Tibial artery (tissue), 4 donors: Measurements from ENCODE around the gene TESK2.

Source experiments
- DNase-seq, 2 donors: peaks; one replicate each; pipeline ENCODE4 v3.0.0-alpha.2; 2019
- H3K27ac ChIP-seq, 2 donors: fragments of 200-600 bp; sonication (generic) in 1 of 2; 1 replicate in 1 of 2; 2 replicates in 1 of 2; pipeline ENCODE4 v1.5.1; 2018 to 2019; ENCODE audit warnings: mild to moderate bottlenecking in 1 of 2
- H3K27me3 ChIP-seq, 2 donors: fragments of 200-600 bp; sonication (generic) in 1 of 2; one replicate each; pipeline versions ENCODE4 v1.5.1 to v1.6.0; 2016 to 2019
- H3K36me3 ChIP-seq, 3 donors: fragments of 200-600 bp; sonication (generic) in 2 of 3; one replicate each; pipeline ENCODE4 v1.5.1; 2016 to 2019; ENCODE audit warnings: mild to moderate bottlenecking in 2 of 3
- H3K4me1 ChIP-seq, 4 donors: fragments of 200-600 bp; sonication (generic) in 2 of 4; 1 replicate in 3 of 4; 2 replicates in 1 of 4; pipeline ENCODE4 v1.5.1; 2016 to 2019
- H3K4me3 ChIP-seq, 2 donors: fragments of 200-600 bp; sonication (generic) in 1 of 2; 1 replicate in 1 of 2; 2 replicates in 1 of 2; pipeline ENCODE4 v1.5.1; 2018 to 2019; ENCODE audit warnings: mild to moderate bottlenecking in 2 of 2
- H3K9me3 ChIP-seq, 3 donors: fragments of 200-600 bp; sonication (generic) in 1 of 3; one replicate each; pipeline ENCODE4 v1.5.1; 2016 to 2019
- CTCF ChIP-seq, 2 experiments: fragments of 200-600 bp in 1 of 2; fragments of 450-650 bp in 1 of 2; IDR thresholded peaks; one replicate each; pipeline ENCODE4 v1.5.1; 2017 to 2019; ENCODE audit warnings: antibody characterized with exemption in 2 of 2, mild to moderate bottlenecking in 1 of 2, moderate library complexity in 1 of 2
- intact Hi-C: fragments of 100-400 bp; cut with DNase I; formaldehyde crosslinking; loops from one replicate; pipeline ENCODE4 v1.15.0; 2023; ENCODE audit warnings: low total_unique reads

Gene TESK2

GRCh38 chr1:45340816-45341466 is 150.0 kb downstream of the TESK2 start:
- intact Hi-C loops, result loop anchor here (10.0 kb wide), 1 partner anchor 224 kb away; no protein-coding TSS in a partner anchor
- Histone ChIP-seq H3K4me1 (peaks cover 0 to 28% (median 24%) of the 10 kb centered on the region in 4 donors), H3K27ac (peak overlapping the region; percentile 96), H3K36me3 (peaks cover 35 to 42% (median 42%) of the 10 kb centered on the region in 3 donors), H3K4me3 (peak overlapping the region; percentile 79 to 82), H3K9me3 (no peaks in the 10 kb centered on the region), H3K27me3 (no peaks in the 10 kb centered on the region)
- TF ChIP-seq CTCF (IDR thresholded peaks at IDR 0.05), result no peak
- DNase-seq, result no peak

- Histone ChIP-seq H3K9me3 (no peaks in the 10 kb centered on the region), H3K27me3 (no peaks in the 10 kb centered on the region), H3K4me1 (peaks cover 0 to 28% (median 24%) of the 10 kb centered on the region in 4 donors), H3K36me3 (peaks cover 28 to 34% (median 32%) of the 10 kb centered on the region in 3 donors), H3K27ac (peak within 1 kb of the TSS; percentile 96), H3K4me3 (peak within 1 kb of the TSS; percentile 79 to 82)
- DNase-seq, result peak; percentile 89 to 94
- peak in 1 of 2 experiments; percentile 4 for TF ChIP-seq CTCF (IDR thresholded peaks at IDR 0.05)
- intact Hi-C loops, result loop anchor here (10.0 kb wide), 1 partner anchor 225 kb away; no protein-coding TSS in a partner anchor
Measured at GRCh38 chr1:45339789-45340558, 151.0 kb downstream of the TESK2 start, which contains the start of the genes MUTYH and TOE1. MUTYH (minus strand) TSS chr1:45340440; CDS start chr1:45334505, 5,935 bp downstream. TOE1 (plus strand) TSS chr1:45340170; CDS start chr1:45340253, 83 bp downstream.

- Histone ChIP-seq H3K4me3 (no peak overlapping the region), H3K36me3 (peaks cover 27 to 31% (median 28%) of the 10 kb centered on the region in 3 donors), H3K27me3 (no peaks in the 10 kb centered on the region), H3K4me1 (peaks cover 0 to 28% (median 23%) of the 10 kb centered on the region in 4 donors), H3K9me3 (no peaks in the 10 kb centered on the region), H3K27ac (no peak overlapping the region)
- DNase-seq, result no peak
- no peak for TF ChIP-seq CTCF (IDR thresholded peaks at IDR 0.05)
- intact Hi-C loops, result no loop called here
Measured at GRCh38 chr1:45337630-45338325, 153.2 kb downstream of the TESK2 start.

GRCh38 chr1:45335855-45336324 is 155.1 kb downstream of the TESK2 start:
- Histone ChIP-seq H3K36me3 (peaks cover 36 to 38% (median 38%) of the 10 kb centered on the region in 3 donors), H3K27me3 (no peaks in the 10 kb centered on the region), H3K9me3 (no peaks in the 10 kb centered on the region), H3K4me3 (no peak overlapping the region), H3K4me1 (peaks cover 0 to 14% (median 11%) of the 10 kb centered on the region in 4 donors), H3K27ac (no peak overlapping the region)
- intact Hi-C loops, result no loop called here
- no peak for TF ChIP-seq CTCF (IDR thresholded peaks at IDR 0.05)
- DNase-seq, result no peak
